BE2C (cell line): Measurements from ENCODE around the gene CCR5.
"Not testable (repeated sequence)": the region's sequence is repeated elsewhere in the genome, so short reads cannot be mapped to it uniquely, and the experiment has no call there.

Source experiments
- DNase-seq: peaks from one replicate; pipeline ENCODE4 v3.0.0-alpha.2; 2020
- H3K27me3 ChIP-seq: fragments of 250-450 bp; sonication (Bioruptor Pico); 2 replicates; pipeline ENCODE4 v1.5.1; 2020; ENCODE audit warnings: mild to moderate bottlenecking
- H3K36me3 ChIP-seq: fragments of 250-450 bp; sonication (Bioruptor Pico); 2 replicates; pipeline ENCODE4 v1.5.1; 2020; ENCODE audit warnings: mild to moderate bottlenecking
- H3K4me1 ChIP-seq: fragments of 250-450 bp; sonication (Bioruptor Pico); 2 replicates; pipeline ENCODE4 v1.5.1; 2020
- H3K4me3 ChIP-seq: 2 replicates; pipeline ENCODE4 v1.5.1; 2011; ENCODE audit warnings: low read depth, low read length
- H3K9me3 ChIP-seq: fragments of 250-450 bp; sonication (Bioruptor Pico); 2 replicates; pipeline ENCODE4 v1.5.1; 2020
- CTCF ChIP-seq: IDR thresholded peaks from 2 replicates; pipeline ENCODE4 v1.5.1; 2012; ENCODE audit warnings: mild to moderate bottlenecking, low read depth, low read length

CCR5 gene

GRCh38 chr3:46401579-46401978 is 30.8 kb downstream of the CCR5 start:
- Histone ChIP-seq H3K9me3 (no peaks in the 10 kb centered on the region), H3K27me3 (no peaks in the 10 kb centered on the region), H3K36me3 (no peaks in the 10 kb centered on the region), H3K4me1 (no peaks in the 10 kb centered on the region), H3K4me3 (no peak overlapping the region)
- no peak for TF ChIP-seq CTCF
- DNase-seq = no peak

GRCh38 chr3:46402902-46403301 is 32.2 kb downstream of the CCR5 start:
- DNase-seq, H3K27me3 ChIP-seq, H3K9me3 ChIP-seq, H3K4me1 ChIP-seq, H3K4me3 ChIP-seq, H3K36me3 ChIP-seq: not testable (repeated sequence)

- TF ChIP-seq CTCF = no peak
- Histone ChIP-seq H3K36me3 (no peaks in the 10 kb centered on the region), H3K4me3 (no peak overlapping the region), H3K4me1 (no peaks in the 10 kb centered on the region), H3K9me3 (no peaks in the 10 kb centered on the region), H3K27me3 (no peaks in the 10 kb centered on the region)
- no peak for DNase-seq
These were observed 34.7 kb downstream of the CCR5 start for GRCh38 chr3:46405301-46406019.

- TF ChIP-seq CTCF = no peak
- Histone ChIP-seq H3K4me1 (no peaks in the 10 kb centered on the region), H3K36me3 (no peaks in the 10 kb centered on the region), H3K9me3 (no peaks in the 10 kb centered on the region), H3K4me3 (no peak overlapping the region), H3K27me3 (no peaks in the 10 kb centered on the region)
- no peak for DNase-seq
These were observed 35.7 kb downstream of the CCR5 start for GRCh38 chr3:46406443-46406787.

GRCh38 chr3:46406788-46407611 is 36.3 kb downstream of the CCR5 start, which contains the start of the genes CCR5AS and CCRL2:
Gene CCR5AS, minus strand, starts transcription at chr3:46407066.
Gene CCRL2, plus strand, starts transcription at chr3:46407259. Its CDS starts 821 bp downstream, at chr3:46408080.
- Histone ChIP-seq H3K4me3 (no peak within 1 kb of the TSS), H3K4me1 (no peaks in the 10 kb centered on the region), H3K27me3 (no peaks in the 10 kb centered on the region), H3K36me3 (no peaks in the 10 kb centered on the region), H3K9me3 (no peaks in the 10 kb centered on the region)
- no peak for TF ChIP-seq CTCF
- no peak for DNase-seq

- no peaks in the 10 kb centered on the region for H3K36me3 ChIP-seq
- H3K4me3 ChIP-seq = no peak overlapping the region
- no peaks in the 10 kb centered on the region for H3K4me1 ChIP-seq
- no peaks in the 10 kb centered on the region for H3K9me3 ChIP-seq
- H3K27me3 ChIP-seq = no peaks in the 10 kb centered on the region
- DNase-seq = no peak
- no peak for TF ChIP-seq CTCF
These were observed 37.2 kb downstream of the CCR5 start for GRCh38 chr3:46407970-46408369.
